ENCODE results near the gene BUD13. TPM values are rescaled to one million over a fixed set of nuclear protein-coding genes. Genes with fewer than 3 reads are reported as not detected.

BUD13 gene
- polyA plus RNA-seq, 1 of the 3 experiments (the other 2 are of a cell fraction): 15.5 TPM

- POLR2A ChIA-PET: interaction anchor here (0.6 to 1.7 kb wide), 6 partner anchors 28 to 1629 kb away, joined by 3 to 9 read pairs (median 4); no protein-coding TSS in a partner anchor
- CTCF ChIA-PET: interaction anchor here (1.4 to 8.1 kb wide), 3 partner anchors 12 to 30 kb away, joined by 3 to 60 read pairs (median 36); no protein-coding TSS in a partner anchor
- Histone ChIP-seq H4K20me1 (ENCODE audit: insufficient read depth) (no peaks in the 10 kb centered on the region), H3K9ac (no peak overlapping the region), H3K27ac (ENCODE audit: low read depth in 2 of 2, low read length in 1 of 2) (peak overlapping the region in 1 of 2 experiments; percentile 95; a peak in 2 of 4 replicates), H3F3A (replicated peaks; ENCODE audit: insufficient read depth) (no peaks in the 10 kb centered on the region), H3K4me2 (no peak overlapping the region), H3K4me1 (ENCODE audit: control insufficient read depth in 1 of 2, insufficient read depth in 2 of 2, low read depth in 1 of 2, low read length in 1 of 2) (peaks cover 0 to 24% of the 10 kb centered on the region in 2 experiments; a peak in 1 of 4 replicates), H3K4me3 (ENCODE audit: low read depth in 2 of 2, low read length in 1 of 2) (no peak overlapping the region), H3K79me2 (ENCODE audit: insufficient read depth) (no peaks in the 10 kb centered on the region), H2AFZ (ENCODE audit: low read depth) (no peak overlapping the region), H3K9me2 (no peaks in the 10 kb centered on the region), H3K9me3 (no peaks in the 10 kb centered on the region), H3K27me3 (ENCODE audit: insufficient read depth) (no peaks in the 10 kb centered on the region), H3K36me3 (replicated peaks in 1 of 2; ENCODE audit: control insufficient read depth in 1 of 2, insufficient read depth in 2 of 2, low read length in 1 of 2) (no peaks in the 10 kb centered on the region)
- DNase-seq: peak; percentile 94
- WGBS (ENCODE audit: low lambda C conversion rate): 8% methylated on average over 7 of the region's 11 CpGs
- TF ChIP-seq SMC3 (IDR thresholded peaks at IDR 0.05; ENCODE audit: low read depth, low read length): no peak
- no peak for TF ChIP-seq YY1 (IDR thresholded peaks at IDR 0.05; ENCODE audit: low read depth)
- no peak for TF ChIP-seq ELF1 (IDR thresholded peaks at IDR 0.05)
- no peak for TF ChIP-seq JUND (IDR thresholded peaks at IDR 0.05)
- TF ChIP-seq ZBTB33 (IDR thresholded peaks at IDR 0.05; ENCODE audit: borderline replicate concordance, low read depth): no peak
- no peak for TF ChIP-seq CTCF (IDR thresholded peaks at IDR 0.05)
- peak in 1 of 2 experiments; percentile 38; a peak in 1 of 4 replicates for TF ChIP-seq EP300 (IDR thresholded peaks at IDR 0.05; ENCODE audit: borderline replicate concordance in 1 of 2, low read depth in 1 of 2, low read length in 1 of 2)
- TF ChIP-seq MAX (IDR thresholded peaks at IDR 0.05; ENCODE audit: low read depth): no peak
- TF ChIP-seq REST (IDR thresholded peaks at IDR 0.05; ENCODE audit: low read depth, low read length): no peak
- no peak for TF ChIP-seq NFIC (IDR thresholded peaks at IDR 0.05; ENCODE audit: borderline replicate concordance)
- TF ChIP-seq POLR2AphosphoS5 (IDR thresholded peaks at IDR 0.05; ENCODE audit: low read depth, low read length): no peak
- no peak for TF ChIP-seq GABPA (IDR thresholded peaks at IDR 0.05; ENCODE audit: low read depth)
- TF ChIP-seq RFX5 (IDR thresholded peaks at IDR 0.05; ENCODE audit: low read length): peak; percentile 56; the same call in 1 of the 2 replicates
- TF ChIP-seq USF2 (IDR thresholded peaks at IDR 0.05; ENCODE audit: borderline replicate concordance, low read depth, low read length): no peak
- TF ChIP-seq TEAD4 (IDR thresholded peaks at IDR 0.05; ENCODE audit: borderline replicate concordance, insufficient read depth): no peak
- TF ChIP-seq EZH2phosphoT487 (IDR thresholded peaks at IDR 0.05; ENCODE audit: borderline replicate concordance, low read depth): no peak
- TF ChIP-seq CHD2 (IDR thresholded peaks at IDR 0.05; ENCODE audit: low read length, partially characterized antibody): peak; percentile 72
- no peak for TF ChIP-seq SIN3A (IDR thresholded peaks at IDR 0.05; ENCODE audit: borderline replicate concordance, low read depth, low read length)
- no peak for TF ChIP-seq GATA2 (CRISPR knock-in tag; IDR thresholded peaks at IDR 0.05)
- no peak for TF ChIP-seq FOXM1 (IDR thresholded peaks at IDR 0.05; ENCODE audit: low read depth)
- TF ChIP-seq USF1 (IDR thresholded peaks at IDR 0.05; ENCODE audit: borderline replicate concordance, low read depth): no peak
- no peak for TF ChIP-seq IRF3 (IDR thresholded peaks at IDR 0.05; ENCODE audit: low read depth, low read length)
- no peak for TF ChIP-seq MXI1 (IDR thresholded peaks at IDR 0.05; ENCODE audit: low read depth, low read length)
These were observed 69.4 kb downstream of the BUD13 start for GRCh38 chr11:116703421-116703820.

All from SK-N-SH (cell line).